ENCODE data around the gene SYNJ2. TPM values are rescaled to one million over a fixed set of nuclear protein-coding genes. Genes with fewer than 3 reads are reported as not detected.

SYNJ2 gene
- total and polyA plus RNA-seq, 2 donors (not counting 3 experiments of a cell fraction or from before 2014, with no cell fraction given): 35.1 to 78.2 TPM

DNA sequence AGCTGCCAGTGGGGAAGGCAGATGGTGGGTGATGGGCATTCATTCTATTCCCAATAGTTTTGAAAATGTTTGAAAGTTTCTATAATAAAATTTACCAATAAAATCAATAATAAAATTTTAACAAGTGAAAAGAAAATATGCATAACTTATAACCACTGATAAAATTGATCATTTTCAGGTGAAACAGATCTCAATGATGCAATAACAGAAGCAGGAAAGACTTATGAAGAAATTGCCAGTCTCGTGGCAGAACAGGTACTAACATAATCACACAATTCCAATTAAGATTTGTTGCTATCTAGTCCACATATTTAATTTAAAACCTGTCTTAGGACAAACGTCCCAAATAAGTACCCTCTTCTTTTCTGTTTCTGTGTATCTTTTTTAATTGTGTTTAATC, 45.9 kb upstream of the SYNJ2 start:
- Histone ChIP-seq H2AFZ (ENCODE audit: low read depth, low read length) (no peak overlapping the region), H3K4me2 (ENCODE audit: insufficient read depth, low read length) (no peak overlapping the region), H3K9me1 (replicated peaks; ENCODE audit: control insufficient read depth, extremely low read depth, insufficient read depth, low read length) (no peaks in the 10 kb centered on the region), H3K36me3 (ENCODE audit: control insufficient read depth in 2 of 2, extremely low read depth in 1 of 2, insufficient read depth in 2 of 2, low read length in 2 of 2) (peaks cover 28 to 35% of the 10 kb centered on the region in 2 experiments), H3K27me3 (ENCODE audit: control insufficient read depth in 2 of 2, insufficient read depth in 2 of 2, low read length in 2 of 2) (no peaks in the 10 kb centered on the region), H4K20me1 (replicated peaks; ENCODE audit: control insufficient read depth, extremely low read depth, insufficient read depth, low read length) (no peaks in the 10 kb centered on the region), H3K9me3 (replicated peaks; ENCODE audit: control insufficient read depth, insufficient read depth, low read length) (no peaks in the 10 kb centered on the region), H3K4me3 (replicated peaks in 1 of 3; ENCODE audit: insufficient read depth in 1 of 3, low read depth in 1 of 3, low read length in 3 of 3) (no peak overlapping the region), H3K4me1 (ENCODE audit: control insufficient read depth, extremely low read depth, insufficient read depth, low read length) (no peaks in the 10 kb centered on the region), H3K79me2 (ENCODE audit: control insufficient read depth, insufficient read depth, low read length) (no peaks in the 10 kb centered on the region), H3K27ac (ENCODE audit: insufficient read depth, low read depth, low read length) (no peak overlapping the region), H3K9ac (replicated peaks; ENCODE audit: extremely low read depth, insufficient read depth, low read length) (no peak overlapping the region)
- no peak for TF ChIP-seq FOS (IDR thresholded peaks at IDR 0.05; ENCODE audit: borderline replicate concordance, insufficient read depth, low read length)
- no peak for TF ChIP-seq EZH2 (IDR thresholded peaks at IDR 0.05; ENCODE audit: borderline replicate concordance, low read depth, low read length, severe bottlenecking)
- no peak for TF ChIP-seq GATA2 (IDR thresholded peaks at IDR 0.05; ENCODE audit: insufficient read depth, insufficient read length, low read depth, low read length)
- TF ChIP-seq MYC (IDR thresholded peaks at IDR 0.05; ENCODE audit: low read depth, low read length): no peak
- TF ChIP-seq POLR2AphosphoS5 (IDR thresholded peaks at IDR 0.05; ENCODE audit: insufficient read depth, low read depth, low read length): no peak
- TF ChIP-seq, protein P1, sequence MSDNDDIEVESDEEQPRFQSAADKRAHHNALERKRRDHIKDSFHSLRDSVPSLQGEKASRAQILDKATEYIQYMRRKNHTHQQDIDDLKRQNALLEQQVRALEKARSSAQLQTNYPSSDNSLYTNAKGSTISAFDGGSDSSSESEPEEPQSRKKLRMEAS (IDR thresholded peaks at IDR 0.05; ENCODE audit: insufficient read depth, insufficient read length): no peak
- no peak for TF ChIP-seq JUN (IDR thresholded peaks at IDR 0.05; ENCODE audit: borderline replicate concordance, insufficient read depth, insufficient read length, low read depth)
- TF ChIP-seq, protein P2, sequence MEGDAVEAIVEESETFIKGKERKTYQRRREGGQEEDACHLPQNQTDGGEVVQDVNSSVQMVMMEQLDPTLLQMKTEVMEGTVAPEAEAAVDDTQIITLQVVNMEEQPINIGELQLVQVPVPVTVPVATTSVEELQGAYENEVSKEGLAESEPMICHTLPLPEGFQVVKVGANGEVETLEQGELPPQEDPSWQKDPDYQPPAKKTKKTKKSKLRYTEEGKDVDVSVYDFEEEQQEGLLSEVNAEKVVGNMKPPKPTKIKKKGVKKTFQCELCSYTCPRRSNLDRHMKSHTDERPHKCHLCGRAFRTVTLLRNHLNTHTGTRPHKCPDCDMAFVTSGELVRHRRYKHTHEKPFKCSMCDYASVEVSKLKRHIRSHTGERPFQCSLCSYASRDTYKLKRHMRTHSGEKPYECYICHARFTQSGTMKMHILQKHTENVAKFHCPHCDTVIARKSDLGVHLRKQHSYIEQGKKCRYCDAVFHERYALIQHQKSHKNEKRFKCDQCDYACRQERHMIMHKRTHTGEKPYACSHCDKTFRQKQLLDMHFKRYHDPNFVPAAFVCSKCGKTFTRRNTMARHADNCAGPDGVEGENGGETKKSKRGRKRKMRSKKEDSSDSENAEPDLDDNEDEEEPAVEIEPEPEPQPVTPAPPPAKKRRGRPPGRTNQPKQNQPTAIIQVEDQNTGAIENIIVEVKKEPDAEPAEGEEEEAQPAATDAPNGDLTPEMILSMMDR (IDR thresholded peaks at IDR 0.05; ENCODE audit: extremely low read depth in 1 of 2, insufficient read depth in 1 of 2, low read depth in 1 of 2, low read length in 2 of 2): no peak
- TF ChIP-seq POLR2A (IDR thresholded peaks at IDR 0.05; ENCODE audit: low read depth, low read length): no peak
- CTCF ChIA-PET: no interaction called here
- no peak for FAIRE-seq
- dilution Hi-C loops (cut with MboI; ENCODE audit: extremely low pct_ligation_motif_present, low sequenced_read_pairs): no loop called here
- no TSS peak for BruUV-seq (replicated peaks)
- no peak for DNase-seq (ENCODE audit: low read depth, low spot score)
- intact Hi-C loops (cut with micrococcal nuclease): loop anchor here (2.0 kb wide), 1 partner anchor 137 kb away; no protein-coding TSS in a partner anchor
- POLR2A ChIA-PET: no interaction called here
